RCC 7860 (cell line): ENCODE data around the gene SDK1.

Experiments used
- DNase-seq: peaks from one replicate; pipeline ENCODE4 v3.0.0-alpha.2; 2015; ENCODE audit warnings: low spot score
- FAIRE-seq: peaks from 2 replicates; lab custom pipeline; 2012; peaks lifted over from hg19 to GRCh38; lab: Jason Lieb, UNC

The SDK1 gene

GRCh38 chr7:4049202-4049601 lies 748.1 kb downstream of the SDK1 start:
- DNase-seq (no peak), FAIRE-seq (no peak)

GRCh38 chr7:4050126-4050660 lies 749.1 kb downstream of the SDK1 start:
- FAIRE-seq (no peak), DNase-seq (no peak)

- no peak for FAIRE-seq
These were observed 750.6 kb downstream of the SDK1 start for GRCh38 chr7:4051696-4052095.

DNA sequence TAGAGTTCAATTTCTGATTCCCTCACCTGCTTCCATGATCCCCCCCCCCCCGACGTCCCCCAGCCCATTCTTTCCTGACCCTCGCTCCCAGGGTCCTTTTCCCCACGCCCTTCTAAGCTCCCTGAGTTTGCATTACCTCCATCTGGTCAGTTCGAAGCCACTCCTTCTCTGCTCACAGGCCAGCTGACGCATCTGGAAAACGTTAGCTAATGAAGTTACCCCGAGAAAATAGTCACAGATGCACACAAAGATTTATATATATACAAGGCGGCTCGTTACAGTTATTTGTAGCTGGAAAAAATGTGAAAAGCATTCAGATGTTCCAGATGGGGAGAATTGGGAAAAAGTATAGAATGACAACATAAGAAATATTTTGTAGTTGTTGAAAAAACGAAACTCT lies 751.1 kb downstream of the SDK1 start:
- DNase-seq (no peak), FAIRE-seq (no peak)

More at GRCh38 chr7:4051696-4052095, 750.6 kb downstream of the SDK1 start:
- DNase-seq: no peak

GRCh38 chr7:4054158-4054557 lies 753.1 kb downstream of the SDK1 start:
- FAIRE-seq: no peak
- no peak for DNase-seq

DNA sequence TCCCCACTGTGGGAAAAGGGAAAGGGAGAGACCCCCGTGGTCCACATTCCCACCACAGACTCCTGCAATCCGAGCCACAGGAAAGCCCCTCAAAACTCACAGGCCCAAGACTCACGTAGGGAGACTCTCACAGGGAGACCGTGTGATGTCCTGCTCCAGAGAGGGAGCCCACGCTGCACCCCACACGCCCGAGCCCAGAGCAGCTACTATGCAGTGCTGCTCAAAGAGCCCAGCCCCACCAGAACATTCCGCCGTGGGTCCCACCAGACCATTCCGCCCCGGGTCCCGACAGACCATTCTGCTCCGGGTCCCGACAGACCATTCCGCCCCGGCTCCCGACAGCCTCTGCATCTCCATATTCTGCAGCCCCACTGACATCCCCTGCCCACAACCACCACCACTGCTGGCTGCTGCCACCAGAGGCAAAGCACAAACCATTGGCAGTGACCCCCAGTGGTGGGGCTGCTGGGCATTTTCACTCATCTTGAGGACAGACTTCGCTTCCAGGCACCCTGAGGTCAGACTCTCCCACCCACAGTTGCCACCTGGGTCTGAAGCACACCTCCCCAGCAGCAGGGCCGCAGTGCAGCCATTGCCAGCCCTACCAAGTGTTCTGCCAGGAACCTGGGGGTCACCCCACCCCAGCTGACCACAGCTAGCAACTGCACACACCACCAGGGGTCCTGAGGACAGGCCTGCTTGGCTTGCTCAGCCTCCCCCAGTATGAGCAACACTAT lies 755.7 kb downstream of the SDK1 start:
- FAIRE-seq: no peak
- no peak for DNase-seq

DNA sequence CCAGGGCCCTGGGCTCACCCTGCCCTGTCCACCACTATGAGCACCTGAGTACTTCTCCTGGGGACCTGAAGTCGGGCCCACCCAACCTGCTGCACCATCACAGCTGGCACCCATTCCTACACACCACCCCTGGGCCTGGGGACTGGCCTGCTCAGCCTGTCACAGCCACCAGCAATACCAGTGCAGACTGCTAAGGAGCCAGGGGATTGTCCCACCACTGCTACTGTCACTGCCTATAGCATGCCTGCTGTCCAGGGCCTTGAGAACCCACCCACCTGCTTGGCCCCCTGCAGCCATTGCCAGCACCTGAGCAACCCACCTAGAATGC lies 756.2 kb downstream of the SDK1 start:
- DNase-seq (no peak), FAIRE-seq (no peak)

DNA sequence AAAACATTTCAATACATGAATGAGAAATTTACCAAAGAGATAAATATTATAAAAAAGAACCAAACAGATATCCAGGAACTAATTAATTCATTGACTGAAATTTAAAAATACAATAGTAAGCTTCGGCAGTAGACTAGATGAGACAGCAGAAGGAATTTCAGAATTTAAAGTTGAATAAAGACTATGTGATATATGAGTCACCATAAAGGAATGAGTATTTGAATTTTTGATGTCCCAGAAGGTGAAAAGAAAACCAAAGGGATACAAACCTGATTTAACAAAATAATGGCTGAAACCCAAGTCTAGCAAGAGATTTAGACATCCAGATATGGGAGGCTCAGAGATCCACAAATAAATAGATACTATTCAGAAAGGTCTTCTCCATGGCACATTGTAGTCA lies 757.1 kb downstream of the SDK1 start:
- DNase-seq (no peak), FAIRE-seq (no peak)

GRCh38 chr7:4065190-4065589 lies 764.1 kb downstream of the SDK1 start:
- DNase-seq (no peak), FAIRE-seq (no peak)

DNA sequence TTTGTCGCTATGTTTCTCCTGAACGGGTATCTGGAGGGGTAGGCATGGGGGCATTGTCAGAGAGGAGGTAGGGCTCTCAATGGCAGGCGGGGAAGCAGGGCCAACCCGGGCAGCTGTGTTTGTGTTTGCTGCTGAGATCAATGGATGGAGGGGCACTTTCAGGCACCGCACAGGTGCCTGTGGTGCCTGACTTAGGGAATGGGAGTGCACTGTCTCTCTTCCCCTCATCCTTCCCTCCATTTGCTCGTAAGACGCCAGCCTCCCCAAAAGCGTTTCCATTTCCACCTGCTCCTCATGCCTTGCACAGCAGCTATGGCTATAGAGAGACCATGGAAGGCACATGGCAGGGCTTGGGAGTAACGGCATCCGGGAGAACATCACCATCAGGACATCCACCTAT lies 765.2 kb downstream of the SDK1 start:
- no peak for DNase-seq
- FAIRE-seq: no peak

DNA sequence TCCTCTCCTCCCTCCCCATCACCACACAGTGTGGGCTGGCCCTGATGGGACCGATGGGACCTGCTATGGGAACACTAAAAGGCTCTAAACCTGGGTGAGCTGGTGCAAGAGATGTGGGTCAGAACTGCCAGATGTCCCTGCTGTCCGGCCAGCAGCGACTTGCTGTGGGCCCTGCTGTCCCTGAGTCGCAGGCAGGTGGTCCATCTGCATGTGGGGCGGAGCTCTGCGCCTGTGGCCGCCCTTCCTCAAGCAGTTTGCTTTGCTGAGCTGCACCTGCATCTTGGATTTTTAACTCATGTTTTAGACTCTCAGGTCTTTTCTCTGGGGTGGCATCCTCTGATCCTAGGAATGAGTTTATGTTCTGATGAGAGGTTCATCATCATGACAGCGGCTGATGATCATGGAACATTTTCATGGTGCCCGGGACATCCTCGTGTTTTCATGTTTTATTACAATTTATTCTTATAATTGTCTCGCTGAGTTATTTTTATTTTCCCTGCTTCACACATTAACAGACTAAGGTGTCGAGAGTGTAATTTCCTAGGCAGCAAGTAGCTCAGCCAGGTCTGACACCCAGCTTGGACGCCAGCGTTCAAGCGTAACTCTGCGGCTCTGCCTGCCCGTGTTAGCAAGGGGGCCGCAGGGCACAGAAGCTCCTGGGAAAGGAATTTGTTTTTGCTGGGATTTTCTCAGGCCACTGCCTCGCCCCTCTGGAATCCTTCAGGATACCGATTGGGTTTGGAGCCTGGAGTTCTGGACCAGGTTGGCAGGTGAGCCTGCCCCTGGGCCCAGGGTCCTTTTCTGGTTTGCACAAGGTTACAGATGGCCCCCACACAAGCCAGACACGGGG lies 765.8 kb downstream of the SDK1 start:
- DNase-seq: no peak
- FAIRE-seq: no peak

DNA sequence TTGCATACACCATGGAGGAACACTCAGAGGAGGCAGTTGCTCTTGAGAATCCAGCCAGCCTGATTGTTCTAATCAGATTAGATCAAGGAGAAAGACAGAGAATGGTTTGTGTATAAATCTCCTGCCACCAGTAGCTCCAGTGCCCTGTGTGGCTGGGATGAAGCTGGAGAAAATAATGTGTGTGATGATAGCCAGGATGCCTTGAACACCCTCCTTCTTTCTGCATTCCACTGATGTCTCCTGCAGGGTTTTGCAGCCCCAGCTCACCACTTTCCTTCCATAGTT lies 766.4 kb downstream of the SDK1 start:
- no peak for DNase-seq

GRCh38 chr7:4067874-4068273 lies 766.8 kb downstream of the SDK1 start:
- DNase-seq (no peak), FAIRE-seq (no peak)

More for the DNA sequence above, 766.4 kb downstream of the SDK1 start:
- FAIRE-seq: no peak

- no peak for DNase-seq
These were observed 767.2 kb downstream of the SDK1 start for GRCh38 chr7:4068286-4068685.

GRCh38 chr7:4069268-4070095 lies 768.4 kb downstream of the SDK1 start:
- DNase-seq (no peak), FAIRE-seq (no peak)

More at GRCh38 chr7:4068286-4068685, 767.2 kb downstream of the SDK1 start:
- no peak for FAIRE-seq

GRCh38 chr7:4070214-4070613 lies 769.2 kb downstream of the SDK1 start:
- FAIRE-seq (no peak), DNase-seq (no peak)

DNA sequence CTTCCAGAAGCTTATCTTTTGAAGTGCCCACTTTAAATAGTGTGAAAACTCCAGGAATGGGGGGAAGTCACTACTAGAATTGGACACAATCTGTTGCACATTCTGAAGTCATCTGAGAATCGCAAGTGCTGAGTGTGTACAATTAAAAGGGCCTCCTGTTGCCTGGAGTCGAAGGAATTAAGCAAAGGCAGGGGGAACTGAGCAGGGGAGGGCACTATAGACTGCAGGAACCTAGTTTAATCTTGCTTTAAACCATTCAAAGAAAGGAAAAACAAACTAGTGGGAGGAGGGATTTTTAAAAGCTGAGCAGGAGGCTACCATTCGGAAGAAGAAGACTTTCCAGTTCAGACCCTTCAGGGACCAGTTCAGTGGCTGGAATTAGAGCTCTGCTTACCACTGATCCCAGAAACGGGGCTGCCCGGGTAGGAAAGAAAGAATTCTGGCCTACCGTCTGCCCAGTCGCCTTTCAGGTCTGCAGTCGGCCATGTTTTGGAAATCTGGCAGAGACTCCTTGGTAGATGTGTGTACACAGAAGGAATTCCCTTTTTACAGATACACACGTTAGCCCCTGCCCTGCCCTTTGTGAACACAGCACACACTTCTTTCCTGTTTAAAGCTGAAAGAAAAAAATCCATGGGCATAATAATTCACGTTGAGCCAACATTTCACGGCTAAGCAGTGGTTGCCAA lies 770.5 kb downstream of the SDK1 start:
- DNase-seq (no peak), FAIRE-seq (no peak)

DNA sequence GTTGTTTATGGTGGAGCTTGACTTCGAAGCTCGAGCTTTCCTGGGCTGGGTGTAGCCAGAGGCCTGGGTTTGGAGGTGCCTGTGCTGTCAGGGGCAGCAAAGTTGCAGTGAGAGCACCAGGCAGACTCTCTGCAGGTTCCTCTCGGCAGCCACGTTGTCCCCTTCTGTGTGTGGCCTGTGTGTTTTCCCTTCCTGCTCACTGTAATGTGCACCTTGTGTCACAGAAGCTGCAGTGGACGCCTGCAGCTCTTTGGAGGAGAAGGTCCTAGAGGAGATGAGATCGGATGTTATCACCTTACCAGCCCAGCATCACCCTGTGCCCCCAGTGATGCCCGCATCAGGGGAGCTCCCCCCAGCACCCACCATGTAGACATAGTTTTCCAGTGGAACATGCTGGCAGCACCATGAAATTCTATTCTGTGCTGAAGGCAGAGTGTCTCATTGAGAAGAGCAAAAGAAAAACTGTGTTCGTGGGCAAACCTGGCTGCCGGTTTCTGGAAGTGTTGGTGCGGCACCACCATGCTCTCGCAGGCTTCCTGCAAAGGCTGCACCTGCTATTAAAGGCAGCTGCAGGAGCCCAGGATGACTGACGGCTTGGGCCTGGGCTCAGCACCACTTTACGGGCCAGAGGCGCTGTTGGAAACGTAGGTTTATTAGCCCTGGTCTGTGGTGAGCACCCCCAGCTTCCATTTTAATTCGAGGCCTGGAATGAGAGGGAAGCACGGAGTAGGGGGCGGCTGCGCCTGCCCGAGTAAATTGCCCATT lies 771.3 kb downstream of the SDK1 start:
- FAIRE-seq (no peak), DNase-seq (no peak)

DNA sequence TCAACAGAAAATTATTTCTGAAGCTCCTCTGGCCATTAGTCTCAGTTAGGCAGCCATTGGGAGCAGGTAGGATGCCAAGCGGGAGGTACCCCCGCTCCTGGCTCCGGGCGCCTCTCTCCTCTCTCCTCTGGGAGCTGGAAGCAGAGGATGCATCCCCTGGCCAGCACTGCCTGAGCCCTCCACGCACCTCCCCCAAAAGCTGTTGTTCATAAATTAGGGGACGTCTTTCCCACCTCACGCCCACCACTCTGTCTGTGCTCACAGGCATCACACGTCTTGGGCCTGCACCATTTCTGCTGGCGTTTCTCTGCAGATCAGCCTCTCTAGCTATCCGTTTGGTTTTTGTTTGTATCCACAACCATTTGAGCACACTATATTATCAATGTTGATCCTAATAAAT lies 772.0 kb downstream of the SDK1 start:
- FAIRE-seq (no peak), DNase-seq (no peak)

DNA sequence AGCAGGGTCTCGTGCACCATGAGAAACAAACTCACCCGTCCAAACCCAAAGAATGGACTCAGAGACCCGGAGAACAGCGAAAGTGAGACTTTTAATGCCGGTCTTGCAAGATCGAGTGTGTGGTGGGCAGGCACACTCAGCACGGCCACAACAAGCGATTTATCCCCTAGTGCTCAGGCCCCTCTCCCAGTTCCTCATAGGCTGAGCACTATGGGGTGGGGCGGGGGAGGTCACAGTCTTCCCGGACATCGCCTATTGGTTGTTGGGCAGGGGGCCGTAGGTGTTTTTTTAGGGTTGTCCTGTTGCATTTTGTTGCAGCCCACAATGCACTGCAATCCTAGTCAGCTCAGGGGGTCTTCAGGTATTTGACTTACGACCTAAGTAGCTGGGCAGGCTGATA lies 772.7 kb downstream of the SDK1 start:
- FAIRE-seq: no peak
- no peak for DNase-seq
